Activated CD4-positive, alpha-beta T cell treated with anti-CD3 and anti-CD28 coated beads, Interleukin-2, amount 50 U/mL, for 24 hours (primary cell): ENCODE data around the gene SERPINB6.
"Not testable (repeated sequence)": the region's sequence is repeated elsewhere in the genome, so short reads cannot be mapped to it uniquely, and the experiment has no call there.

Experiments used
- DNase-seq, 2 donors: peaks; one replicate each; pipeline ENCODE4 v3.0.0-alpha.2; 2020; ENCODE audit warnings: low read depth in 1 of 2, low spot score in 1 of 2

SERPINB6 gene

GRCh38 chr6:2939315-2940009 lies 31.9 kb downstream of the SERPINB6 start:
- no peak for DNase-seq

GRCh38 chr6:2938632-2939083 lies 32.7 kb downstream of the SERPINB6 start:
- DNase-seq, result no peak

- DNase-seq, result no peak
These were observed 33.2 kb downstream of the SERPINB6 start for GRCh38 chr6:2938004-2938631.

- no peak for DNase-seq
These were observed 33.8 kb downstream of the SERPINB6 start for GRCh38 chr6:2937627-2938003.

- DNase-seq, result no peak
These were observed 35.6 kb downstream of the SERPINB6 start for GRCh38 chr6:2935566-2936291.

GRCh38 chr6:2934057-2934456 lies 37.3 kb downstream of the SERPINB6 start:
- DNase-seq, result no peak

- DNase-seq, result not testable (repeated sequence)
These were observed 38.5 kb downstream of the SERPINB6 start for GRCh38 chr6:2932911-2933310.

GRCh38 chr6:2931970-2932748 lies 39.2 kb downstream of the SERPINB6 start:
- DNase-seq, result peak; percentile 70 to 84

GRCh38 chr6:2931055-2931454 lies 40.3 kb downstream of the SERPINB6 start:
- DNase-seq, result no peak

GRCh38 chr6:2927931-2928330 lies 43.4 kb downstream of the SERPINB6 start:
- DNase-seq, result not testable (repeated sequence)

- DNase-seq, result not testable (repeated sequence)
These were observed 45.3 kb downstream of the SERPINB6 start for GRCh38 chr6:2925842-2926747.

- no peak for DNase-seq
These were observed 49.7 kb downstream of the SERPINB6 start for GRCh38 chr6:2921520-2922115.

GRCh38 chr6:2920671-2921112 lies 50.7 kb downstream of the SERPINB6 start:
- no peak for DNase-seq

- DNase-seq, result no peak
These were observed 51.5 kb downstream of the SERPINB6 start for GRCh38 chr6:2919886-2920285.

GRCh38 chr6:2919401-2919800 lies 52.0 kb downstream of the SERPINB6 start:
- no peak for DNase-seq

GRCh38 chr6:2918936-2919335 lies 52.4 kb downstream of the SERPINB6 start:
- DNase-seq, result no peak

- DNase-seq, result no peak
These were observed 53.4 kb downstream of the SERPINB6 start for GRCh38 chr6:2917801-2918445.

- DNase-seq, result no peak
These were observed 54.3 kb downstream of the SERPINB6 start for GRCh38 chr6:2917065-2917464.

- DNase-seq, result no peak
These were observed 55.0 kb downstream of the SERPINB6 start for GRCh38 chr6:2916158-2916925.
